ENCODE data around the gene PHKA1.

GRCh38 chrX:72634331-72634730 lies 79.8 kb downstream of the PHKA1 start:
- TF ChIP-seq, protein P1, sequence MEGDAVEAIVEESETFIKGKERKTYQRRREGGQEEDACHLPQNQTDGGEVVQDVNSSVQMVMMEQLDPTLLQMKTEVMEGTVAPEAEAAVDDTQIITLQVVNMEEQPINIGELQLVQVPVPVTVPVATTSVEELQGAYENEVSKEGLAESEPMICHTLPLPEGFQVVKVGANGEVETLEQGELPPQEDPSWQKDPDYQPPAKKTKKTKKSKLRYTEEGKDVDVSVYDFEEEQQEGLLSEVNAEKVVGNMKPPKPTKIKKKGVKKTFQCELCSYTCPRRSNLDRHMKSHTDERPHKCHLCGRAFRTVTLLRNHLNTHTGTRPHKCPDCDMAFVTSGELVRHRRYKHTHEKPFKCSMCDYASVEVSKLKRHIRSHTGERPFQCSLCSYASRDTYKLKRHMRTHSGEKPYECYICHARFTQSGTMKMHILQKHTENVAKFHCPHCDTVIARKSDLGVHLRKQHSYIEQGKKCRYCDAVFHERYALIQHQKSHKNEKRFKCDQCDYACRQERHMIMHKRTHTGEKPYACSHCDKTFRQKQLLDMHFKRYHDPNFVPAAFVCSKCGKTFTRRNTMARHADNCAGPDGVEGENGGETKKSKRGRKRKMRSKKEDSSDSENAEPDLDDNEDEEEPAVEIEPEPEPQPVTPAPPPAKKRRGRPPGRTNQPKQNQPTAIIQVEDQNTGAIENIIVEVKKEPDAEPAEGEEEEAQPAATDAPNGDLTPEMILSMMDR (conservative IDR thresholded peaks at IDR 0.05; ENCODE audit: low read depth in 2 of 2), result no peak
- TF ChIP-seq REST (IDR thresholded peaks at IDR 0.05; ENCODE audit: unreplicated experiment), result no peak
- TF ChIP-seq EZH2 (IDR thresholded peaks at IDR 0.05; ENCODE audit: low read depth, unreplicated experiment), result no peak
- TF ChIP-seq CREB1 (CRISPR knock-in tag; IDR thresholded peaks at IDR 0.05; ENCODE audit: low read depth), result no peak
- no peak for TF ChIP-seq POLR2AphosphoS5 (IDR thresholded peaks at IDR 0.05; ENCODE audit: low read depth)
- TF ChIP-seq EZH2phosphoT487 (IDR thresholded peaks at IDR 0.05; ENCODE audit: unreplicated experiment), result no peak
- TF ChIP-seq JUNB (IDR thresholded peaks at IDR 0.05; ENCODE audit: unreplicated experiment), result no peak

All from GM23338 (cell line).